HG02571 (cell line): ENCODE measurements around the gene PDIA6.
"Not testable (repeated sequence)": the region's sequence is repeated elsewhere in the genome, so short reads cannot be mapped to it uniquely, and the experiment has no call there.

Experiments used
- ATAC-seq: cut with Tn5 transposase; IDR thresholded peaks from one replicate; pipeline ENCODE4 v1.9.1; 2021; ENCODE audit warnings: mild to moderate bottlenecking, moderate library complexity; ENCODE audit not compliant: unreplicated experiment

Gene PDIA6

GRCh38 chr2:10783421-10783820 lies 29.2 kb downstream of the PDIA6 start:
- ATAC-seq: no peak

- no peak for ATAC-seq
Observed at GRCh38 chr2:10781746-10782145, 30.8 kb downstream of the PDIA6 start.

- ATAC-seq: not testable (repeated sequence)
Observed at GRCh38 chr2:10780821-10781220, 31.8 kb downstream of the PDIA6 start.

GRCh38 chr2:10780491-10780820 lies 32.1 kb downstream of the PDIA6 start:
- no peak for ATAC-seq

- no peak for ATAC-seq
Observed at GRCh38 chr2:10779776-10780490, 32.7 kb downstream of the PDIA6 start.

GRCh38 chr2:10778724-10779115 lies 33.9 kb downstream of the PDIA6 start:
- ATAC-seq: no peak

GRCh38 chr2:10777842-10778723 lies 34.5 kb downstream of the PDIA6 start:
- no peak for ATAC-seq

- ATAC-seq: no peak
Observed at GRCh38 chr2:10777111-10777841, 35.3 kb downstream of the PDIA6 start.

- no peak for ATAC-seq
Observed at GRCh38 chr2:10776231-10776977, 36.2 kb downstream of the PDIA6 start.

- ATAC-seq: no peak
Observed at GRCh38 chr2:10775831-10776230, 36.8 kb downstream of the PDIA6 start.

- ATAC-seq: no peak
Observed at GRCh38 chr2:10775021-10775780, 37.4 kb downstream of the PDIA6 start.

- ATAC-seq: no peak
Observed at GRCh38 chr2:10774394-10774793, 38.2 kb downstream of the PDIA6 start.

- no peak for ATAC-seq
Observed at GRCh38 chr2:10773821-10774341, 38.7 kb downstream of the PDIA6 start.

- ATAC-seq: no peak
Observed at GRCh38 chr2:10772868-10773215, 39.7 kb downstream of the PDIA6 start.

- no peak for ATAC-seq
Observed at GRCh38 chr2:10772201-10772867, 40.3 kb downstream of the PDIA6 start.

- ATAC-seq: no peak
Observed at GRCh38 chr2:10771786-10772185, 40.8 kb downstream of the PDIA6 start.

- no peak for ATAC-seq
Observed at GRCh38 chr2:10770956-10771750, 41.4 kb downstream of the PDIA6 start.

GRCh38 chr2:10768063-10768507 lies 44.5 kb downstream of the PDIA6 start:
- no peak for ATAC-seq

- no peak for ATAC-seq
Observed at GRCh38 chr2:10765914-10766313, 46.7 kb downstream of the PDIA6 start.
